ENCODE results near the gene KIAA0586. TPM values are rescaled to one million over a fixed set of nuclear protein-coding genes. Genes with fewer than 3 reads are reported as not detected.
"Not testable (repeated sequence)": the region's sequence is repeated elsewhere in the genome, so short reads cannot be mapped to it uniquely, and the experiment has no call there.

Gene KIAA0586
- total and polyA plus RNA-seq, 2 donors (not counting 3 experiments of a cell fraction or from before 2014, with no cell fraction given) = 7.4 to 25.9 TPM

GRCh38 chr14:58580035-58580434 lies 152.5 kb downstream of the KIAA0586 start:
- CTCF ChIA-PET; BruUV-seq (replicated peaks): not testable (repeated sequence)

GRCh38 chr14:58581389-58581788 lies 153.9 kb downstream of the KIAA0586 start:
- H3K4me1 ChIP-seq (ENCODE audit: control insufficient read depth, extremely low read depth, insufficient read depth, low read length); H3K9ac ChIP-seq (replicated peaks; ENCODE audit: extremely low read depth, insufficient read depth, low read length); intact Hi-C loops (cut with micrococcal nuclease); DNase-seq (ENCODE audit: low read depth, low spot score); CTCF ChIA-PET; BruUV-seq (replicated peaks); FAIRE-seq; H3K27me3 ChIP-seq (ENCODE audit: control insufficient read depth in 2 of 2, insufficient read depth in 2 of 2, low read length in 2 of 2); H3K9me1 ChIP-seq (replicated peaks; ENCODE audit: control insufficient read depth, extremely low read depth, insufficient read depth, low read length); H3K9me3 ChIP-seq (replicated peaks; ENCODE audit: control insufficient read depth, insufficient read depth, low read length); H3K79me2 ChIP-seq (ENCODE audit: control insufficient read depth, insufficient read depth, low read length); H2AFZ ChIP-seq (ENCODE audit: low read depth, low read length); dilution Hi-C loops (cut with MboI; ENCODE audit: extremely low pct_ligation_motif_present, low sequenced_read_pairs); H3K27ac ChIP-seq (ENCODE audit: insufficient read depth, low read depth, low read length); H3K4me3 ChIP-seq (replicated peaks in 1 of 3; ENCODE audit: insufficient read depth in 1 of 3, low read depth in 1 of 3, low read length in 3 of 3); H3K4me2 ChIP-seq (ENCODE audit: insufficient read depth, low read length); POLR2A ChIA-PET; H4K20me1 ChIP-seq (replicated peaks; ENCODE audit: control insufficient read depth, extremely low read depth, insufficient read depth, low read length); H3K36me3 ChIP-seq (ENCODE audit: control insufficient read depth in 2 of 2, extremely low read depth in 1 of 2, insufficient read depth in 2 of 2, low read length in 2 of 2): not testable (repeated sequence)

More at GRCh38 chr14:58580035-58580434, 152.5 kb downstream of the KIAA0586 start:
- POLR2A ChIA-PET; DNase-seq (ENCODE audit: low read depth, low spot score); H3K4me2 ChIP-seq (ENCODE audit: insufficient read depth, low read length); H3K4me1 ChIP-seq (ENCODE audit: control insufficient read depth, extremely low read depth, insufficient read depth, low read length); H3K27ac ChIP-seq (ENCODE audit: insufficient read depth, low read depth, low read length); H3K9me3 ChIP-seq (replicated peaks; ENCODE audit: control insufficient read depth, insufficient read depth, low read length); intact Hi-C loops (cut with micrococcal nuclease); H3K36me3 ChIP-seq (ENCODE audit: control insufficient read depth in 2 of 2, extremely low read depth in 1 of 2, insufficient read depth in 2 of 2, low read length in 2 of 2); H3K27me3 ChIP-seq (ENCODE audit: control insufficient read depth in 2 of 2, insufficient read depth in 2 of 2, low read length in 2 of 2); H4K20me1 ChIP-seq (replicated peaks; ENCODE audit: control insufficient read depth, extremely low read depth, insufficient read depth, low read length); H2AFZ ChIP-seq (ENCODE audit: low read depth, low read length); dilution Hi-C loops (cut with MboI; ENCODE audit: extremely low pct_ligation_motif_present, low sequenced_read_pairs); H3K9ac ChIP-seq (replicated peaks; ENCODE audit: extremely low read depth, insufficient read depth, low read length); H3K79me2 ChIP-seq (ENCODE audit: control insufficient read depth, insufficient read depth, low read length); H3K9me1 ChIP-seq (replicated peaks; ENCODE audit: control insufficient read depth, extremely low read depth, insufficient read depth, low read length); FAIRE-seq; H3K4me3 ChIP-seq (replicated peaks in 1 of 3; ENCODE audit: insufficient read depth in 1 of 3, low read depth in 1 of 3, low read length in 3 of 3): not testable (repeated sequence)

GRCh38 chr14:58584383-58584782 lies 156.9 kb downstream of the KIAA0586 start:
- no peaks in the 10 kb centered on the region for H3K36me3 ChIP-seq (ENCODE audit: control insufficient read depth in 2 of 2, extremely low read depth in 1 of 2, insufficient read depth in 2 of 2, low read length in 2 of 2)
- no peaks in the 10 kb centered on the region for H3K9me1 ChIP-seq (replicated peaks; ENCODE audit: control insufficient read depth, extremely low read depth, insufficient read depth, low read length)
- no peak overlapping the region for H2AFZ ChIP-seq (ENCODE audit: low read depth, low read length)
- H3K9ac ChIP-seq (replicated peaks; ENCODE audit: extremely low read depth, insufficient read depth, low read length) = no peak overlapping the region
- dilution Hi-C loops (cut with MboI; ENCODE audit: extremely low pct_ligation_motif_present, low sequenced_read_pairs) = no loop called here
- H3K4me2 ChIP-seq (ENCODE audit: insufficient read depth, low read length) = no peak overlapping the region
- H3K4me1 ChIP-seq (ENCODE audit: control insufficient read depth, extremely low read depth, insufficient read depth, low read length) = no peaks in the 10 kb centered on the region
- no peaks in the 10 kb centered on the region for H3K9me3 ChIP-seq (replicated peaks; ENCODE audit: control insufficient read depth, insufficient read depth, low read length)
- H3K27me3 ChIP-seq (ENCODE audit: control insufficient read depth in 2 of 2, insufficient read depth in 2 of 2, low read length in 2 of 2) = peaks cover 0 to 2% of the 10 kb centered on the region in 2 experiments
- no peak overlapping the region for H3K4me3 ChIP-seq (replicated peaks in 1 of 3; ENCODE audit: insufficient read depth in 1 of 3, low read depth in 1 of 3, low read length in 3 of 3)
- H3K79me2 ChIP-seq (ENCODE audit: control insufficient read depth, insufficient read depth, low read length) = no peaks in the 10 kb centered on the region
- H3K27ac ChIP-seq (ENCODE audit: insufficient read depth, low read depth, low read length) = no peak overlapping the region
- intact Hi-C loops (cut with micrococcal nuclease) = no loop called here
- DNase-seq (ENCODE audit: low read depth, low spot score) (no peak), FAIRE-seq (no peak)
- BruUV-seq (replicated peaks) = no TSS peak
- POLR2A ChIA-PET = no interaction called here
- no peaks in the 10 kb centered on the region for H4K20me1 ChIP-seq (replicated peaks; ENCODE audit: control insufficient read depth, extremely low read depth, insufficient read depth, low read length)
- no peak for TF ChIP-seq EZH2 (IDR thresholded peaks at IDR 0.05; ENCODE audit: borderline replicate concordance, low read depth, low read length, severe bottlenecking)
- TF ChIP-seq JUN (IDR thresholded peaks at IDR 0.05; ENCODE audit: borderline replicate concordance, insufficient read depth, insufficient read length, low read depth) = no peak
- no peak for TF ChIP-seq CTCF (IDR thresholded peaks at IDR 0.05; ENCODE audit: extremely low read depth in 1 of 2, insufficient read depth in 1 of 2, low read depth in 1 of 2, low read length in 2 of 2)
- no peak for TF ChIP-seq MYC (IDR thresholded peaks at IDR 0.05; ENCODE audit: low read depth, low read length)
- TF ChIP-seq MAX (IDR thresholded peaks at IDR 0.05; ENCODE audit: insufficient read depth, insufficient read length) = no peak
- TF ChIP-seq POLR2A (IDR thresholded peaks at IDR 0.05; ENCODE audit: low read depth, low read length) = no peak
- TF ChIP-seq FOS (IDR thresholded peaks at IDR 0.05; ENCODE audit: borderline replicate concordance, insufficient read depth, low read length) = no peak
- TF ChIP-seq POLR2AphosphoS5 (IDR thresholded peaks at IDR 0.05; ENCODE audit: insufficient read depth, low read depth, low read length) = no peak
- no peak for TF ChIP-seq GATA2 (IDR thresholded peaks at IDR 0.05; ENCODE audit: insufficient read depth, insufficient read length, low read depth, low read length)
- CTCF ChIA-PET = interaction anchor here (0.8 to 1.2 kb wide), 3 partner anchors 28 to 83 kb away, joined by 3 to 5 read pairs (median 3); no protein-coding TSS in a partner anchor
